Endothelial cell (in vitro differentiated cells): ENCODE measurements around the gene IPO4. TPM values are rescaled to one million over a fixed set of nuclear protein-coding genes. Genes with fewer than 3 reads are reported as not detected.

ENCODE experiments used
- DNase-seq: peaks from one replicate; pipeline ENCODE4 v3.0.0; 2021; ENCODE audit warnings: low spot score
- H3K27ac Mint-ChIP-seq: one replicate; pipeline ENCODE4 v1.8.0; 2021; ENCODE audit warnings: mixed read lengths, inconsistent platforms; ENCODE audit not compliant: unreplicated experiment
- H3K27me3 Mint-ChIP-seq: one replicate; pipeline ENCODE4 v1.8.0; 2021; ENCODE audit warnings: mild to moderate bottlenecking, moderate library complexity, mixed read lengths, inconsistent platforms; ENCODE audit not compliant: unreplicated experiment
- H3K36me3 Mint-ChIP-seq: one replicate; pipeline ENCODE4 v1.8.0; 2021; ENCODE audit warnings: mild to moderate bottlenecking, low read depth, mixed read lengths, inconsistent platforms; ENCODE audit not compliant: unreplicated experiment
- H3K4me1 Mint-ChIP-seq: one replicate; pipeline ENCODE4 v1.8.0; 2021; ENCODE audit warnings: mild to moderate bottlenecking, mixed read lengths, inconsistent platforms; ENCODE audit not compliant: unreplicated experiment
- H3K4me3 Mint-ChIP-seq: one replicate; pipeline ENCODE4 v1.8.0; 2021; ENCODE audit warnings: mild to moderate bottlenecking, mixed read lengths, inconsistent platforms; ENCODE audit not compliant: unreplicated experiment
- H3K9me3 Mint-ChIP-seq: one replicate; pipeline ENCODE4 v1.8.0; 2021; ENCODE audit warnings: mixed read lengths, inconsistent platforms; ENCODE audit not compliant: unreplicated experiment
- total RNA-seq: library from RNA; stranded (reverse); fragmentation: NEBNext Ultra II Directional; extraction: Animal tissue kit (Norgen Biotek cat#: 25700); gene quantifications from one replicate; pipeline ENCODE4 v1.2.1, GENCODE V29; 2021; ENCODE audit not compliant: unreplicated experiment
- TF ChIP-seq, protein P1 (sequence below): fragments of 200-600 bp; sonication (generic); IDR thresholded peaks from one replicate; pipeline ENCODE4 v1.5.0; 2021; ENCODE audit warnings: antibody characterized with exemption; ENCODE audit not compliant: unreplicated experiment

The IPO4 gene
- total RNA-seq, 1 donor from 2014 or later = 29.0 TPM

DNA sequence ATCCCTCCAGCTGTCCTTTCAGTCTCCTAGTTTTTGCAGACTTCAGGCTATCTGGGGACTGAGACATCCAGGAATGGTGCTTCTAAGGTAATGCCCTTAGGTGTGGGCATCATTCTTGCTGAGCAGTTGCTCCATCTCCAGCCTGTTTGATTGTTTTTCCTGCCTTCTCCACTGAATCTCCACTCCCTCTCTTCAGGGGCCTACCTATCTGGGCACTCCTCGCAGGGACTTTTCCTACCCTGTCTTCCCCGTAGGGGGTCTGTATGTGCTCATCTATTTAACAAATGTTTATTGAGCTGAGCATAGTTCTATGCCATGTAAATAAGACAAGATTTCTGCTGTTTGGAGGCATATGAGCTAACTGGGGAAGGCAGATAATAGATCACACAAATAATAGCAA lies 55.6 kb downstream of the IPO4 start:
- H3K4me1 Mint-ChIP-seq = peaks cover 26% of the 10 kb centered on the region
- H3K27me3 Mint-ChIP-seq = peaks cover 11% of the 10 kb centered on the region
- TF ChIP-seq, protein P1, sequence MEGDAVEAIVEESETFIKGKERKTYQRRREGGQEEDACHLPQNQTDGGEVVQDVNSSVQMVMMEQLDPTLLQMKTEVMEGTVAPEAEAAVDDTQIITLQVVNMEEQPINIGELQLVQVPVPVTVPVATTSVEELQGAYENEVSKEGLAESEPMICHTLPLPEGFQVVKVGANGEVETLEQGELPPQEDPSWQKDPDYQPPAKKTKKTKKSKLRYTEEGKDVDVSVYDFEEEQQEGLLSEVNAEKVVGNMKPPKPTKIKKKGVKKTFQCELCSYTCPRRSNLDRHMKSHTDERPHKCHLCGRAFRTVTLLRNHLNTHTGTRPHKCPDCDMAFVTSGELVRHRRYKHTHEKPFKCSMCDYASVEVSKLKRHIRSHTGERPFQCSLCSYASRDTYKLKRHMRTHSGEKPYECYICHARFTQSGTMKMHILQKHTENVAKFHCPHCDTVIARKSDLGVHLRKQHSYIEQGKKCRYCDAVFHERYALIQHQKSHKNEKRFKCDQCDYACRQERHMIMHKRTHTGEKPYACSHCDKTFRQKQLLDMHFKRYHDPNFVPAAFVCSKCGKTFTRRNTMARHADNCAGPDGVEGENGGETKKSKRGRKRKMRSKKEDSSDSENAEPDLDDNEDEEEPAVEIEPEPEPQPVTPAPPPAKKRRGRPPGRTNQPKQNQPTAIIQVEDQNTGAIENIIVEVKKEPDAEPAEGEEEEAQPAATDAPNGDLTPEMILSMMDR = no peak
- no peak overlapping the region for H3K27ac Mint-ChIP-seq
- peaks cover 6% of the 10 kb centered on the region for H3K36me3 Mint-ChIP-seq
- no peak for DNase-seq
- no peak overlapping the region for H3K4me3 Mint-ChIP-seq
- no peaks in the 10 kb centered on the region for H3K9me3 Mint-ChIP-seq

DNA sequence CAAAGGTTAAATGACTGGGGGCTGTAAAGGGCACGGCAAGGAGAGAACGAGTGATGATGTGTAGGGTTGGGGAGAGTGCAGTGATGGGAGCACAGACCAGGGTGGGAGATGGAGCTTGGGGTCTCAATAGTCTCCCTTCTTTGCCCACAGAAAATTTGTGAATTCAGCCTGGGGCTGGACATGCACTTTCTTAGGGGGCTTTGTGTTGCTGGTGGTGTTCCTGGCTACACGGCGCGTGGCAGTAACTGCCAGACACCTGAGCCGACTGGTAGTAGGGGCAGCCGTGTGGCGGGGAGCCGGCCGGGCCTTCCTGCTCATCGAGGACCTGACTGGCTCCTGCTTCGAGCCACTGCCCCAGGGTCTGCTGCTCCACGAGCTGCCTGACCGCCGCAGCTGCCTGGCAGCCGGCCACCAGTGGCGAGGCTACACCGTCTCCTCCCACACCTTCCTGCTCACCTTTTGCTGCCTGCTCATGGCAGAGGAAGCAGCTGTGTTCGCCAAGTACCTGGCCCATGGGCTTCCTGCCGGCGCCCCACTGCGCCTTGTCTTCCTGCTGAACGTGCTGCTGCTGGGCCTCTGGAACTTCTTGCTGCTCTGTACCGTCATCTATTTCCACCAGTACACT lies 56.4 kb downstream of the IPO4 start:
- H3K27me3 Mint-ChIP-seq = peaks cover 11% of the 10 kb centered on the region
- no peak overlapping the region for H3K27ac Mint-ChIP-seq
- peaks cover 26% of the 10 kb centered on the region for H3K4me1 Mint-ChIP-seq
- H3K4me3 Mint-ChIP-seq = no peak overlapping the region
- no peaks in the 10 kb centered on the region for H3K9me3 Mint-ChIP-seq
- no peak for DNase-seq
- TF ChIP-seq, protein P1 = no peak
- peaks cover 6% of the 10 kb centered on the region for H3K36me3 Mint-ChIP-seq

DNA sequence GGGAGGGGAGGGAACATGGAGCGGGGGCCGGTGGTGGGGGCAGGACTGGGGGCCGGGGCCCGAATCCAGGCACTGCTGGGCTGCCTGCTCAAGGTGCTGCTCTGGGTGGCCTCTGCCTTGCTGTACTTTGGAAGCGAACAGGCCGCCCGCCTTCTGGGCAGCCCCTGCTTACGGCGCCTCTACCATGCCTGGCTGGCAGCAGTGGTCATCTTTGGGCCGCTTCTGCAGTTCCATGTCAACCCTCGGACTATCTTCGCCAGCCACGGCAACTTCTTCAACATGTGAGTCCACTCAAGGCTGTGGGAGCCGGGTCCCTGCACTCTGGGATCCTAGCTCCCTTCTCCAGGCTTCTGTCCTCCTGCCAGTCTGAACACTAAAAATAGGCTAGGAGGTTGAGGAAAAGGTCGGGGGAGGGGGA lies 57.1 kb downstream of the IPO4 start:
- no peak overlapping the region for H3K27ac Mint-ChIP-seq
- TF ChIP-seq, protein P1 = no peak
- no peak for DNase-seq
- H3K4me3 Mint-ChIP-seq = no peak overlapping the region
- H3K36me3 Mint-ChIP-seq = peaks cover 6% of the 10 kb centered on the region
- peaks cover 11% of the 10 kb centered on the region for H3K27me3 Mint-ChIP-seq
- H3K9me3 Mint-ChIP-seq = no peaks in the 10 kb centered on the region
- H3K4me1 Mint-ChIP-seq = peaks cover 26% of the 10 kb centered on the region

DNA sequence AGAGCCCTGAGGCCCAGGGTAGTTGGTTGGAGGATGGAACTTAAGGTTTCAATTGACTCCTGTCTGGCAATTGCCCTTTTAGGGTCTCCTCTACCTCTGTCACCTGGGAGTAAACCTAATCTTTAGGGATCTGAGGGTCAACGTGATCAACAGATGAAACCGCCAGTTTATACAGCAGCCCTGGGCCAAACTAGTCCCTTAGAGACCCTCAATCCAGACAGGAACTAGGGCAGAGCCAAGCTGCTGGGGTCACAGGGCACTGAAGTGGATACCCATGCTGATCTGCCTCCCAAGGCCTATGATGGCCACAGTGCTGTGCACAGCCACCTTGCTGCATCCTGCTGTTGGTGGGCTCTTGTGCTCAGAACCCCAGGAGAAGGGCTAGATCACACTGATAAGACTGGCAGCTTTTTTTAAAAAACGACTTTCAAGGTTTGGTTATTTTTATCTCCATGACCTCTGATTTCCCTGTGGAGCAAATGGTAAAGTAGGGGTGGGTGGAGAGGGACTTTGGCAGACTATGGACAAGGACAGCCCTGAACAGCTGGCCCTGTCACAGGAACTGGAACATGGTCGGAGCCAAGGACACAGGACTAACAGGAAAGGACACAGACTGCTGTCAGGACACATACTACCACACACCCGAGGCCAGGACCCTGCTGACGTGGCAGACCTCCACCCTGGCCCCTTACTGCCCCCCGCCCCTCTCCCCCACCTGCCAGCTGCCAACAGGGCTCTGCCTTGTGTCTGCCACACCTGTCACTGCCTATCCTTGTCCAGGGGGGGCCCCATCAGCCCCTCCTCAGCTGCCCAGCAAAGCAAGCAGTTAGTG lies 57.7 kb downstream of the IPO4 start:
- no peak overlapping the region for H3K4me3 Mint-ChIP-seq
- H3K9me3 Mint-ChIP-seq = no peaks in the 10 kb centered on the region
- no peak overlapping the region for H3K27ac Mint-ChIP-seq
- peaks cover 6% of the 10 kb centered on the region for H3K36me3 Mint-ChIP-seq
- peaks cover 11% of the 10 kb centered on the region for H3K27me3 Mint-ChIP-seq
- H3K4me1 Mint-ChIP-seq = peaks cover 26% of the 10 kb centered on the region
- TF ChIP-seq, protein P1 = no peak
- no peak for DNase-seq

DNA sequence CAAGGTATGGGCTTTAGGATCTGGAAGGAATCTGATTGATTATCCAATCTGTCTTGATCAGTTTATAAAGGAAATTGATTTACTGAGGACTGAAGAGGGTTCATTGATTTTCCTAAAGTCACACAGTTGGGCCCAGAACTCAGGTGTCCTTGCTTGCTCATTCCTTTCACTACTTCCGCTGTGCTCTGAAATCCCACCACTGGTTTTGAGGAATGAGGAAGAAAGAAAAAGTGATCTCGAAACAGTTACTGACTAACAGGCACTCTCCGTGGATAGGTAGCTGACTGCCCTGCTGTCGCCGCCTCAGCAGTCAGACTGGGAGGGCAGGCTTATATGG lies 58.3 kb downstream of the IPO4 start, which contains the start of gene FITM1:
TSS of gene FITM1 (plus strand) at position 280 of the 337 bp plus-strand sequence. CDS start 905 bp downstream, outside the sequence.
- TF ChIP-seq, protein P1 = no peak
- no peaks in the 10 kb centered on the region for H3K9me3 Mint-ChIP-seq
- H3K4me1 Mint-ChIP-seq = peaks cover 23% of the 10 kb centered on the region
- H3K27ac Mint-ChIP-seq = no peak within 1 kb of the TSS
- H3K4me3 Mint-ChIP-seq = no peak within 1 kb of the TSS
- H3K36me3 Mint-ChIP-seq = peaks cover 4% of the 10 kb centered on the region
- no peak for DNase-seq
- peaks cover 9% of the 10 kb centered on the region for H3K27me3 Mint-ChIP-seq
